ENCODE data around the gene ADPRHL1.

DNA sequence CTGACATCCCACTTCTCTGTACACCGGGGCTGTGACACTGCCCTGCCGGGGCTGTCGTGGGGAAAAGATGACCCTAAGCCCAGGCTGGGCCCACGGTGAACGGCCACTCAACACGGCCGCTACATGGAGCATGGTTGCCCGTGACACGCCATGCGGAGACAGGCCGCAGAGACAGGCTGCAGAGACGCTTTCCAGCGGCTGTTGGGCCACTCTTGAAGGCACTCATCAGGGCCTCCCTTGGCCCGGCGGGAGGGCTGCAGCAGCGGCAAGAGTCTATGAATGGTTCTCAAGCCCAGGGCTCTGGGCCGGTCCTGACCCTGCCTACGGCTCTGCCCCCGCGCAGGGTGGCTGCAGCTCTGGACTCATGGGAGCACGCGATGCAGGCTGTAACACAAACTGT, 22.1 kb downstream of the ADPRHL1 start:
- no peak for TF ChIP-seq CTCF (IDR thresholded peaks at IDR 0.05; ENCODE audit: low read length)
- no peak for TF ChIP-seq EZH2phosphoT487 (IDR thresholded peaks at IDR 0.05; ENCODE audit: low read length)
- TF ChIP-seq EZH2 (optimal IDR thresholded peaks at IDR 0.05; ENCODE audit: low read depth, low read length) = no peak

Measured in MM.1S (cell line).